Prostate gland (tissue), 2 donors: Measurements from ENCODE around the gene RPL37. TPM values are rescaled to one million over a fixed set of nuclear protein-coding genes. Genes with fewer than 3 reads are reported as not detected.

Experiments used
- DNase-seq: peaks from one replicate; pipeline ENCODE4 v3.0.0-alpha.2; 2019; ENCODE audit warnings: low spot score
- H3K27ac ChIP-seq, 2 donors: fragments of 200-600 bp; sonication (generic); 2 replicates each; pipeline ENCODE4 v1.5.1; 2017 to 2019
- H3K27me3 ChIP-seq: fragments of 200-600 bp; sonication (generic); replicated peaks from 2 replicates; pipeline ENCODE4 v1.5.1; 2019; ENCODE audit not compliant: insufficient read depth
- H3K36me3 ChIP-seq, 2 donors: fragments of 200-600 bp; sonication (generic); 1 replicate in 1 of 2; 2 replicates in 1 of 2; pipeline versions ENCODE4 v1.5.1 to v1.8.1; 2017 to 2019
- H3K4me1 ChIP-seq: fragments of 200-600 bp; sonication (generic); replicated peaks from 2 replicates; pipeline ENCODE4 v1.5.1; 2019
- H3K4me3 ChIP-seq, 2 donors: fragments of 200-600 bp; sonication (generic); 2 replicates each; pipeline ENCODE4 v1.5.1; 2017 to 2019
- H3K9me3 ChIP-seq: fragments of 200-600 bp; sonication (generic); 2 replicates; pipeline ENCODE4 v1.5.1; 2017
- POLR2A ChIP-seq: fragments of 450-650 bp; IDR thresholded peaks from one replicate; pipeline ENCODE4 v1.6.1; 2016; ENCODE audit warnings: antibody characterized with exemption, mild to moderate bottlenecking
- POLR2AphosphoS5 ChIP-seq: sonication (generic); formaldehyde crosslinking; IDR thresholded peaks from one replicate; pipeline ENCODE4 v1.6.1; 2017; ENCODE audit warnings: antibody characterized with exemption
- WGBS: methylation state at CpG from one replicate; pipeline ENCODE4 v1.1.5; 2018; 5-methylcytosine and 5-hydroxymethylcytosine counted together
- intact Hi-C: fragments of 100-400 bp; cut with DNase I; formaldehyde crosslinking; loops from one replicate; pipeline ENCODE4 v1.14.2; 2022
- small RNA-seq, 2 donors: library from RNA; depleted of rRNA; stranded (forward); fragments of <200 nt; gene quantifications; one replicate each; pipeline ENCODE3, GENCODE V24; 2016
- total RNA-seq, 2 donors: library from RNA; depleted of rRNA; stranded (reverse); fragments of >200 nt; gene quantifications; one replicate each; pipeline ENCODE4 v1.1.0, GENCODE V29; 2016
- TF ChIP-seq, protein P1 (sequence below), 4 experiments: fragments of 200-600 bp in 2 of 4; fragments of 450-650 bp in 2 of 4; sonication (generic) in 2 of 4; IDR thresholded peaks; 1 replicate in 3 of 4; 2 replicates in 1 of 4; pipeline ENCODE4 v1.5.1; 2016 to 2019; ENCODE audit warnings: antibody characterized with exemption in 4 of 4, mild to moderate bottlenecking in 2 of 4, moderate library complexity in 2 of 4

The RPL37 gene
- total RNA-seq, 2 donors from 2014 or later = 188 to 343 TPM

DNA sequence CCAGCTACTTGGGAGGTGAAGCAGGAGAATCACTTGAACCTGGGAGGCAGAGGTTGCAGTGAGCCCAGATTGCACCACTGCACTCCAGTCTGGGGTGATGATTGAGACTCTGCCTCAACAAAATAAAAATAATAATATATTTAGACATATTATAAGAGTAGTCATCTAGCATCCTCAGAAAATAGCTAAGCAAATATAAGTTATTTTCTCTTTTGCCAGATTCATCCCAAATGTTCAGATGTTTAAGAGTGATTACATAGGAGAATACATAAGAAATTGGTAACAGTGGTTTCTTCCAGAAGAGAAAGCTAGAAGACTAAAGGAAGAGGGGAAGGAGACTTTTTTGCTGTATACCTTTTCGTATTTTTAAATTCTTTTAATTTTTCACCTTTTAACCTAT, 56.9 kb downstream of the RPL37 start:
- Histone ChIP-seq H3K27me3 (no peaks in the 10 kb centered on the region), H3K27ac (no peak overlapping the region), H3K9me3 (no peaks in the 10 kb centered on the region), H3K36me3 (no peaks in the 10 kb centered on the region), H3K4me1 (no peaks in the 10 kb centered on the region), H3K4me3 (no peak overlapping the region)
- no peak for DNase-seq
- TF ChIP-seq POLR2AphosphoS5 = no peak
- TF ChIP-seq POLR2A = no peak
- TF ChIP-seq, protein P1, sequence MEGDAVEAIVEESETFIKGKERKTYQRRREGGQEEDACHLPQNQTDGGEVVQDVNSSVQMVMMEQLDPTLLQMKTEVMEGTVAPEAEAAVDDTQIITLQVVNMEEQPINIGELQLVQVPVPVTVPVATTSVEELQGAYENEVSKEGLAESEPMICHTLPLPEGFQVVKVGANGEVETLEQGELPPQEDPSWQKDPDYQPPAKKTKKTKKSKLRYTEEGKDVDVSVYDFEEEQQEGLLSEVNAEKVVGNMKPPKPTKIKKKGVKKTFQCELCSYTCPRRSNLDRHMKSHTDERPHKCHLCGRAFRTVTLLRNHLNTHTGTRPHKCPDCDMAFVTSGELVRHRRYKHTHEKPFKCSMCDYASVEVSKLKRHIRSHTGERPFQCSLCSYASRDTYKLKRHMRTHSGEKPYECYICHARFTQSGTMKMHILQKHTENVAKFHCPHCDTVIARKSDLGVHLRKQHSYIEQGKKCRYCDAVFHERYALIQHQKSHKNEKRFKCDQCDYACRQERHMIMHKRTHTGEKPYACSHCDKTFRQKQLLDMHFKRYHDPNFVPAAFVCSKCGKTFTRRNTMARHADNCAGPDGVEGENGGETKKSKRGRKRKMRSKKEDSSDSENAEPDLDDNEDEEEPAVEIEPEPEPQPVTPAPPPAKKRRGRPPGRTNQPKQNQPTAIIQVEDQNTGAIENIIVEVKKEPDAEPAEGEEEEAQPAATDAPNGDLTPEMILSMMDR (IDR thresholded peaks at IDR 0.05) = no peak
- 94% methylated on average over 1 of the region's 1 CpG for WGBS
- intact Hi-C loops = no loop called here

DNA sequence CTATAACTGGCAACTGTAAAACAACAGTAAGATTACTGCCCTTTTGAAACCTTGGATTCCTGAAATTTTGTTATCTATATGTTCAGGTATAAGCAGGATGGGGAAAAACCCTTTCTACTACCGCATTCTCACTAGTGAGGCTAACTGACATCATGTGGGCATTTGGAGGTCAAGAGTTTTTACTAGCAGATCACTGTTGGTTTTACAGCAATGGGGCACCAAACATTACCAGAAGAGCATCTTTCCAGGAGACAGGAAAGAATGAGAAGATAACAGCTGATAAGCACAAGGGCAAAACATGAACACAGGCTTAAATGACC, 58.4 kb downstream of the RPL37 start:
- 86% methylated on average over 1 of the region's 1 CpG for WGBS
- no peaks in the 10 kb centered on the region for H3K9me3 ChIP-seq
- intact Hi-C loops = no loop called here
- TF ChIP-seq POLR2A (no peak), POLR2AphosphoS5 (no peak)
- TF ChIP-seq, protein P1 (IDR thresholded peaks at IDR 0.05) = no peak
- no peaks in the 10 kb centered on the region for H3K27me3 ChIP-seq
- DNase-seq = no peak
- H3K27ac ChIP-seq = peak overlapping the region in 1 of 2 donors; percentile 36
- H3K4me1 ChIP-seq = no peaks in the 10 kb centered on the region
- no peaks in the 10 kb centered on the region for H3K36me3 ChIP-seq
- no peak overlapping the region for H3K4me3 ChIP-seq

DNA sequence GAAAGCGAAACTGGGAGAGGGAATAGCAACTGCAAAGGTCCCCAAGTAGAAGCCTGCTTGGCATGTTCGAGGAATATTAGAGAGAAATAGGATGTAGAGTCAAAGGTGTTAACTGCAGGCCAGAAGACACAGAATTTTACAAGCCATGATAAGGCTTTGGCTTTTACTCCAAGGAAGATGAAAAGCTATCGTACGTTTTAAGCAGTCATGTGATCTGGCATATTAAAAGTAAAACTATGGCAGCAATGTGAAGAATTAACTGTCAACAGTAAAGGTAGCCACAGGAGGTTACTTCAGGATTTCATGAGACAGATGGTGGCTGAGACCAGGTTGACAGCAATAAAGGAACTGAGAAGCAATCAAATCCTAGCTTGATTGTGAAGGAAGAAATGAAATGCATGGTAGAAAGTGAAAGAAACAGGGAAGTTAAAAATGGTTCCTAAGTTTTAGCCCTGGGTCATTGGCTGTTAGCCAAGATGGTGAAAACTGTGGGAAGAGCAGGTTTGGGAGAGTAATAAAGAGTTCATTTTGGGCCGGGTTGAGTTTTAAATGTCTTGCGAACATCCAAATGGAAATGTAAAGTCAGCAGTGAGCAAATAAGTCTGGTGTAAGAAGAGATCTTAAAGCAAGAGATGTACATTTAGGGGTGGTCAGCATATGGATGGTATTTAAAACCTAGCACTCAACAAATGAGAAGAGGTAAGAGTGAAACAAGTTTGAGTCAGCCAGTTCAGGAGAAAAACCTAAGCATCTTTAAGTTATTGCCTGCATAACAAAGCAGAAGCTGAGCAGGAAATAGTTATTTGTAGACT, 59.0 kb downstream of the RPL37 start:
- WGBS = 37% methylated on average over 6 of the region's 6 CpGs
- intact Hi-C loops = no loop called here
- Histone ChIP-seq H3K27ac (peak overlapping the region in 1 of 2 donors; percentile 36), H3K4me3 (no peak overlapping the region), H3K4me1 (no peaks in the 10 kb centered on the region), H3K36me3 (no peaks in the 10 kb centered on the region), H3K27me3 (no peaks in the 10 kb centered on the region), H3K9me3 (no peaks in the 10 kb centered on the region)
- DNase-seq = no peak
- TF ChIP-seq, protein P1 (IDR thresholded peaks at IDR 0.05) = no peak
- peak; percentile 8 for TF ChIP-seq POLR2AphosphoS5

Small RNAs within 50 kb of the gene (small RNA-seq; reads per million reads assigned to genes)
- gene RF00191 (0 reads per million in 2 donors), gene SNORD72 (20.6 to 30.7 reads per million in 2 donors)

Other genes starting within 250 kb of the RPL37 start
- gene PTGER4, start 155.3 kb downstream of the RPL37 start, total RNA-seq = 10 to 100 TPM; 22.0 to 78.3 TPM
- 10 to 100 TPM; 11.9 to 17.6 TPM for gene TTC33, start 79.3 kb downstream of the RPL37 start, total RNA-seq
- 100 to 1,000 TPM in 1 of 2 donors, 10 to 100 TPM in 1; 64.9 to 110 TPM for gene PRKAA1, start 36.8 kb downstream of the RPL37 start, total RNA-seq
- 1 to 10 TPM; 1.3 to 5.4 TPM for gene CARD6, start 6.1 kb upstream of the RPL37 start, total RNA-seq
- gene C7, start 74.3 kb upstream of the RPL37 start, total RNA-seq = 100 to 1,000 TPM in 1 of 2 donors, 10 to 100 TPM in 1; 68.2 to 147 TPM
- gene MROH2B, start 236.1 kb upstream of the RPL37 start, total RNA-seq = 1 to 10 TPM in 1 of 2 donors, not detected in 1; 7.3 TPM